MM.1S (cell line): Measurements from ENCODE around the gene GGT6.

Experiments
- EZH2 ChIP-seq: fragments of 300-600 bp; sonication (generic); optimal IDR thresholded peaks from 2 replicates; pipeline ENCODE3; 2017; ENCODE audit warnings: low read depth, mild to moderate bottlenecking, antibody characterized with exemption, low read length, mixed read lengths
- EZH2phosphoT487 ChIP-seq: fragments of 300-600 bp; sonication (generic); IDR thresholded peaks from 2 replicates; pipeline ENCODE4 v1.6.1; 2018; ENCODE audit warnings: antibody characterized with exemption, low read length
- TF ChIP-seq, protein P1 (sequence below): fragments of 300-600 bp; sonication (generic); IDR thresholded peaks from 2 replicates; pipeline ENCODE4 v1.5.1; 2016; ENCODE audit warnings: antibody characterized with exemption, low read length, mixed read lengths

GRCh38 chr17:4601326-4601725 is 40.9 kb upstream of the GGT6 start:
- TF ChIP-seq, protein P1, sequence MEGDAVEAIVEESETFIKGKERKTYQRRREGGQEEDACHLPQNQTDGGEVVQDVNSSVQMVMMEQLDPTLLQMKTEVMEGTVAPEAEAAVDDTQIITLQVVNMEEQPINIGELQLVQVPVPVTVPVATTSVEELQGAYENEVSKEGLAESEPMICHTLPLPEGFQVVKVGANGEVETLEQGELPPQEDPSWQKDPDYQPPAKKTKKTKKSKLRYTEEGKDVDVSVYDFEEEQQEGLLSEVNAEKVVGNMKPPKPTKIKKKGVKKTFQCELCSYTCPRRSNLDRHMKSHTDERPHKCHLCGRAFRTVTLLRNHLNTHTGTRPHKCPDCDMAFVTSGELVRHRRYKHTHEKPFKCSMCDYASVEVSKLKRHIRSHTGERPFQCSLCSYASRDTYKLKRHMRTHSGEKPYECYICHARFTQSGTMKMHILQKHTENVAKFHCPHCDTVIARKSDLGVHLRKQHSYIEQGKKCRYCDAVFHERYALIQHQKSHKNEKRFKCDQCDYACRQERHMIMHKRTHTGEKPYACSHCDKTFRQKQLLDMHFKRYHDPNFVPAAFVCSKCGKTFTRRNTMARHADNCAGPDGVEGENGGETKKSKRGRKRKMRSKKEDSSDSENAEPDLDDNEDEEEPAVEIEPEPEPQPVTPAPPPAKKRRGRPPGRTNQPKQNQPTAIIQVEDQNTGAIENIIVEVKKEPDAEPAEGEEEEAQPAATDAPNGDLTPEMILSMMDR = no peak
- TF ChIP-seq EZH2phosphoT487 = no peak
- TF ChIP-seq EZH2 = no peak
